Body of pancreas (tissue), 2 donors: ENCODE data around the gene S100A14. TPM values are rescaled to one million over a fixed set of nuclear protein-coding genes. Genes with fewer than 3 reads are reported as not detected.

ENCODE experiments used
- total RNA-seq, 2 donors: library from RNA; depleted of rRNA; stranded (reverse); fragments of >200 nt; gene quantifications; one replicate each; pipeline ENCODE4 v1.1.0, GENCODE V29; 2016

S100A14 gene
- total RNA-seq, 2 donors from 2014 or later: 12.2 to 30.4 TPM

Other genes starting within 250 kb of the S100A14 start
- not detected for gene S100A12, start 240.7 kb downstream of the S100A14 start, total RNA-seq
- 1 to 10 TPM in 1 of 2 donors, not detected in 1; 1.8 TPM for gene S100A8, start 225.3 kb downstream of the S100A14 start, total RNA-seq
- gene S100A7A, start 199.8 kb downstream of the S100A14 start, total RNA-seq: not detected
- gene S100A7, start 155.7 kb downstream of the S100A14 start, total RNA-seq: not detected
- gene S100A6, start 80.3 kb downstream of the S100A14 start, total RNA-seq: 10 to 100 TPM; 54.7 to 58.9 TPM
- gene S100A5, start 75.4 kb downstream of the S100A14 start, total RNA-seq: not detected
- 10 to 100 TPM; 49.5 to 81.7 TPM for gene S100A4, start 70.5 kb downstream of the S100A14 start, total RNA-seq
- not detected for gene S100A3, start 67.1 kb downstream of the S100A14 start, total RNA-seq
- gene S100A2, start 50.5 kb downstream of the S100A14 start, total RNA-seq: not detected
- gene S100A16, start 3.2 kb downstream of the S100A14 start, total RNA-seq: 10 to 100 TPM; 20.1 to 42.5 TPM
- gene S100A13, start 11.2 kb upstream of the S100A14 start, total RNA-seq: 10 to 100 TPM; 65.3 to 88.7 TPM
- 10 to 100 TPM in 1 of 2 donors, 1 to 10 TPM in 1; 7.3 to 57.0 TPM for gene S100A1, start 12.1 kb upstream of the S100A14 start, total RNA-seq
- 10 to 100 TPM; 62.3 to 68.0 TPM for gene CHTOP, start 17.7 kb upstream of the S100A14 start, total RNA-seq
- gene SNAPIN, start 42.4 kb upstream of the S100A14 start, total RNA-seq: 10 to 100 TPM; 21.8 to 23.7 TPM
- 10 to 100 TPM; 57.7 to 59.1 TPM for gene ILF2, start 54.7 kb upstream of the S100A14 start, total RNA-seq
- 10 to 100 TPM; 11.7 to 16.5 TPM for gene NPR1, start 62.4 kb upstream of the S100A14 start, total RNA-seq
- gene INTS3, start 111.7 kb upstream of the S100A14 start, total RNA-seq: 10 to 100 TPM; 25.4 to 33.3 TPM
- 10 to 100 TPM; 15.0 to 21.1 TPM for gene SLC27A3, start 159.1 kb upstream of the S100A14 start, total RNA-seq